ENCODE results near the gene PDE1C.
A peak's percentile ranks its signal among the peaks of the same experiment; 100 is the strongest.
"Not testable (repeated sequence)": the region's sequence is repeated elsewhere in the genome, so short reads cannot be mapped to it uniquely, and the experiment has no call there.

PDE1C gene

DNA sequence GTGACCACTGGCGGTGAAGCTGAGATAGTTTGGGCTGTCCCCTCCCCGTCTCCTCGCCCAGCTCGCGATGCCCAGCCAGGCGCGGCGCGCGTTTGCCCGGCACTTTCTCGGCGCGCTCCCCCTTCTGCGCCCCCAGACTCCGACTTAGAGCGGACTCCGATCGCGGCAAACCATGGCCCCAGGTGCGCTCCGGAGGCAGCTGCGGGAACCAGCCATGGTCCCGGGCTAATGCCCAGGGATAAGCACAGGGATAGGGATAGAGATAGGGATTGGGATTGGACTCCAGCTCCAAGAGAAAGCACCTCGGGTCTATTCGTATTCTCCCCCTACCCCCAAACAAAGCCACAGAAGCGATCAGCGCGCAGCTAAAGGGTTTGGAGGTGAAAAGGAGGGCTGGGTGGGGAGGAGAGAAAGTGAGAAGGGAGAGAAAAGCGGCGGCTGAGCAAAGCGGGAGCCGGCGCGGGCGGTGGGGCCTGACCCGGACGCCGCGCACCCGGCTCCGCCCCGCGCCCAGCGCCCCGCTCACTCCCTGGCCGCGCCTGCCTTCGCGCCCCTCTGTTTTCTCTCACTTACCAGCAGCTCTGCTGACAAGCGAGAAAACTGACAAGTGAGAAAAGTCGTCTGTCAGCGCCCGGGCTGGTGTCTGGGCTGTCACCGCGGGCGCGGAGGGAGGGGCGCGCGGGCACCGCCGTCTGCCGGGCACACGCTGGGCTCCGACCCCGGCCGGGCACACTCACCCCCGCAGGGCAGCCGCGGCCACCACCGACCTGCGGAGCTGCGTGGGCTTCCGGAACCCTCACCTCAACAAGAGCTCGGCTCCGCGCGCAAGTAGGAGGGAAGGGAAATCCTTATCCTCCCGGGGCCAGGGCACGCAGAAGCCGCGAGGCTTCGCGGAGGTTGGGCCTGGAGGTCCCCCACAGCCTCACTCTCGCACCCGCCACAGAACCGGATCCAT, at the start of gene PDE1C:
Gene PDE1C (minus strand): TSS at position 2 of the 955 bp plus-strand sequence.
- DNase-seq: no peak

DNA sequence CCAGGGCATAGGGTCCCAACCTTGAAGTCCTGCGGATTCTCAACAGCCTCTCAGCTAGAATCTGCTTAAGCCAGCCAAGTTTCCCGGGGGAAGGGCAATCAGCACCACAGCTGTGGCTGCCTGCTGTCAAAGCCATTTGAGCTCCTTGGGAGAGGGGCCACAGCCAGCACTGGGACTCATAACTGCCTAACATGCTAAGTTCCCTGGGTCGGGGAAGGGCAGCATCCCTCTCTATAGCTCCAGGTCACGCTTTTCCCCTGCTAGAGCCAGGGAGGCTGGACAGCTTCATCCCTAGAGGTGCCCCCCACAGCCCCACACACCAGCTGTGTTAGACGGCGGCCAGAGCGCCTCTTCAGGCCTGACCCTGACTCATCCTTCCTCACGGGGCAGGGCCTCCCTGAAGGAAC, 49.6 kb upstream of the PDE1C start:
- DNase-seq: no peak

DNA sequence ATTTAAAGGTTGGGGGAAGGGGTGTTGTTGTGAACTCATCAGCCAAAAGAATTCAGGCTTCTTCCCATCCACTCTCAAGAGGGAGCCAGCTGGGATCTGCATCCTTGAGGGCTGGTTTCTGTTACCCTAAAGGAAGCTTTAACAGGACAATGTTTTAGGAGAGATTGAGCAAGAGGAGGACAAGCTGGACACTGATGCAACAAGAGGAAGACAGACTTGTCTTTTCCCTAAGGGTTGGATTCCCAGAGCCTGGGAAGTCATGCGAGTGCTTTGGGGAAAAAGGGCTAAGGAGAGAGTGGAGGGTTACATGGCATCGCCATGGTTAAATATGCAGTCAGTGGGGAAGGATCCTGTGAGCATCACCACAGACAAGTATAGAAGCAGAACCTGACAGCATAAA, 47.6 kb upstream of the PDE1C start:
- no peak for DNase-seq

DNA sequence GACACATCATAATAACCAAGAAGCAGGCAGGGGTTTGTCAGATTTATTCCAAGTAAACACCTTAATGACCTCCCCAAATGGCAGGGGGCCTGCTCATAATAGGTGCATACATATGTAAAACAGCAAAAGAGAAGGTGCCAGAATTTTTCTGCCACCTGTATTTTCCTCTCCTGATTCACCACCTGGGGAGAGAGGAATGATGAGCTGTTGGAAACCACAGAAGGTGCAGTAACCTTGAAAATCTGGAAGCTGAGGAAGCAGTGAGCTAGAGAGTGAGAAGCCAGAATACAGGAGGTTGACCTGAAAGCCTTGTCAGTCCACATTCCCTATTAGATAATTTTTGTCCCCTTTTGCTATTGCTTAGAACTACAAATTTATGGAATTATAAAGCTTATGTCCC, 46.2 kb upstream of the PDE1C start:
- no peak for DNase-seq

DNA sequence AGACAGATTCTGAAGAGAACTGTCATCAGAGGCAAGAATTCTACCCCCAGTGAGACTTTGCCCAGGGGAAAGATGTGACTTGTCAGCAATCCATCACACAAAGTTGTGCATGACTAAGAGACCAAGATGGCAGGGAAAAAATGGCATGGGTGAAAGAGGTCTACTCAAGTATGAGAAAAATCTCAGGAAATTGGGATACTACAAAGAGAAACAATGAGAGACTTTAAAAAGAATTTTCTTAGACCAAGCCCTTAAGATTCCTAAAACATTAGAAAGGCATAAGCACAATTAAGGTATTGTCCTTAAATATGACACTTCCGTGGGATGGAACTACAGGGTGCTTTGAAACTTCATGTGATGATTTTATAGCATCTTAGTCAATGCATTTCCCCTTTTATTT, 45.6 kb upstream of the PDE1C start:
- DNase-seq: no peak

DNA sequence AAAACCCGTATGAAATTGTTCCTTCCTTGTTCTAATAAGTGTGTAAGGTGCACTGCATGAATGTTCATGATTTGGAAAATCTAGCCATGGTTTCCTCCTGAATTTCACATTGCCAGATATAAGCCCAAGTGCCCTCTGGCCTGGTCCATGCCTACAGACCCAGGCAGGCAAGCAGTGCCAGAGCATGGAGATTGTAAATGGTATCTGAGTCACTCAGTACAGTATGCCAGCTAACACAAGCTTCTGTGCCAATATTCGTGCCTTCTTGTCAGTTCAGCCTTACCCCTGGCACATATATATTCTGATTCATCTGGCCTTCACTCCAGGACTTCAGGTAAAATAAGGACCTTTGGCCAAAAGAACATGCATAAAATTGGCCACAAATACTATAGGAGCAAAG, 38.4 kb upstream of the PDE1C start:
- DNase-seq: no peak

DNA sequence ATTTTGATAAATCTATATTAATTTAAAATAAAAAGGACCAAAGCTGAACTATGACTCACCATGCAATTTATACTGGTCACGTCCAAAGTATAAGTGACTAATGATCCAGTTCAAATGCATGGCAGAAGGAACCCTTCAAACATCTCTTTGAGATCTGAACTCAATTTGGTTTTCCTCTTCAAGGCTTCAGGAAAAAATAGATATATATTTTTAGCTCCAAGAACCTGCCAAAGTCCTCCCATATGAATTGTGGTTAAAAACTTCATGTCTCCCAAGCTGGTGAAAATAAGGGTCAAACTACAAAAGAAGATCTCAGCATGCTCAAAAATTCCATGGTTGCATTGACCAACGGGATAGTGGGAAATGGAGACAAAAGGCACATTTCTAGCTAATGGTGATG, 34.6 kb upstream of the PDE1C start:
- no peak for DNase-seq

DNA sequence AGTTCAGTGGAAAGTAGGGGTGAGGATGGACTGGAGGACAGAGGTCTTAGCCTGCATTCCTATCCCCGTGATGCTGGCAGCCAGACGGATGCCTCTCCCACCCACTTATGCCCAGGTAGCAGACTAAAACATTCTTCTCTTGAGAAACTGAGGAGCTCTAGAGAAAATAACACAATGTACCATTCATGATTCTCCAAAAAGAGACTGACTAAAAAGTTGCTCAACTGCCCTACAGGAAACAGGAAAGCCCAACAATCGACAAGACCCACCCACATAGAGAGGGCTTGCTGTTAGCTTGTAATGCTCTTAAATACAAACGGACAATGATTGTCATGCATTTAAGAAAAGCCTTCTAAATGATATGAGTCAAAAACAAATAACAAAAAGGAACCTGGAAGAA, 33.2 kb upstream of the PDE1C start:
- DNase-seq: no peak

DNA sequence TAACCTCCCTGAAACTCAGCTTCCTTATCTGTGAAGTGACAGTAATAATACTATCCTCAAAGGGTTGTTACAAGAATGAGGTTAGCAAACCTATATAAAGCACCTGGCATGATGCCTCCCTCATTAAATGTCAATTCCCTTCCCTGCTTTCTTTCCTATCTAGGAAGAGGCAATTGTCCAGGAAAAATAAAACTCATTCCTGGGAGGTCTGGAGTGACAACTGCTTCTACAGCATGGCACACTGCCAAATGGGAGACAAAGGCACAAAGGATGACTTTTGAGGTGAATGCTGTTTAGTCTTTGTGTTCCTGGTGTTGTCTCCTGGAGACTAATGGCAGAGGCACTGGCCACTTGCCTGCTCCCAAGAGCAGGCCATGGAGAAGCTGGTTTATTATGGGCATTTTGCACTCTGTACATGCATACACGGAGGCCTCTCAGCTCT, 32.2 kb upstream of the PDE1C start:
- DNase-seq: no peak

DNA sequence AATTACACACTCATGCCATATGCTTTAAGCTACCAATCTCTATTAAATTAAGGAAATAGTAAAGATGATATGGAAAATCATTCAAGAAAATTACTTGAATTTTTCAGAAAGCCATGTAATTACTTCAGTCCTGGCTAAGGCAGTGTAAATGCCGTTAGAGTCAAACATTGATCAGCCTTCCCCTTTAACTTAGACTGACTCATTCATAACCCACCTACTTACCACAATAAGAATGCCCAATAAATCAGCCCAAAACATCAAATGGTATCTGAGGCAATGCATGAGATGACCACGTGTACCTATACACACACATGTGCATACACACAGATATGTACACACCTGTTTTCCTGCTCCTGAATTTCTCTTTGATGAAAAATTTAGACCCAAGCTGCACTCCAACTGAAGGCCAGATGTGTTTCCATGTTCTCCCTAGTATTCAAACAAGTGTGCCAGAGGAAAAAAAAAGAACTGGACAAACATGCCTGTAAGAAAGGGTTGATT, 30.2 kb upstream of the PDE1C start:
- no peak for DNase-seq

DNA sequence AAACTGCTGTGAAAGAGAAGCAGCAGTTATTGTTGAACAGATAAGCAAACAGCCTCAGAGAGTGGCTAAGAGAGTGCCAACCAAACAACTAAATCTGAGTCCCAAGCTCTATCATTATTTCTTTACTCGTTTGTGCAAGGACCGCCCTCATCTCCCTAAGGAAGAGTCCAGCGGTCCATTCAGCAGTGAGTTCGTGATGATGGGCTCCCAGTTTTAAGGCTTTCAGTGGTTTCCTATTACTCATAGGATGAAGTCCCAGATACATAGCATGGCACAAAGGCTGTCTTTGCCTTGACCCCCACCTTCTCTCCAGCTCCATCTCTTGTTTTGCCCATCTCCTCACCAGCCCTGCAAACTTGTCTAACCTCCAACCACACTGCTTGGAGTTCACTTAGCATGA, 24.3 kb upstream of the PDE1C start:
- DNase-seq: no peak

DNA sequence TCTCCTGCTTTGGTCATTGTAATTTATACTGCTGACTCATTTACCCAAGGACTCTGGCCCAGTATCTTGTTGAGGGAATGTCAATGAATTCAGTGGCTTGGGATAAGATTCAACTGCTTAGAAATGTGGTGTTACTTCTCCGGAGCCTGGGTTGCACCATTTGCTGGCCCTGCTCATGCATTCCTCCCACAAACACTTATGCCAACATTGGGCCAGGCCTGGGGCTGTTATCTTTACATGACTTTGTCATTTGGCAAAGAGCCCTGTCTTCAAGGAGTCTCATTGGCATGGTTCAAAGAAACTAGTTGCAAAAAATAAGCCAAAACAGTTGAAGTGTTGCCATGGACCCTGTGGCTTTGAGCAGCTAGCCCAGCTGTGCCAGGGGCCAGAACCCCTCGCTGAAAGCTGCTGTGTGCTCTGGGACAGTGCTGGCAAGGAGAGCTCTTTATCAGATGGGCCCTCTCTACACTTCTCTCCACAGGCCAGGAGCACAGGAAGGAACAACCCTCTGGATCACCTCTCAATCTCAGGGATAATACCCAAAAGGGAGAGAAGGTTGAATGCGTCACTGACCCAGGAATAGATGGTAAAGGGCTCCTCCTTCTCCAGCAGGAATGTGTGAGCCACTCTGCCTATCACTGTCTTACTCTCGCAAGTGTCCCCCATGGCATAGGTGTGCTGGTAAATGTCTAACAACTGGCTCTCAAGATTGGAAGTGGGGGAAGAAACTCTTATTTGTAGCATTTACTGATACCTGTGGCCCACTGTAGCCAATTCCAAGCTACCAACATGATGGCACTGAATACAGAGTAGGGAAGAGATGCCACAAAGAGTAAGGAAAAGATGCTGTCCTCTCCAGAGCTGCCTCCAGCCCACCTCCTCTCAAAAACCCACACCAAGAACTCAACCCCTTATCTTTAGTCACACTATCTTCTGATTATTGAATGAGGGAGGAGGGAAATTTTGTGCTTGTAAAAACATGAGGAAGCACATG, 23.5 kb upstream of the PDE1C start:
- no peak for DNase-seq

DNA sequence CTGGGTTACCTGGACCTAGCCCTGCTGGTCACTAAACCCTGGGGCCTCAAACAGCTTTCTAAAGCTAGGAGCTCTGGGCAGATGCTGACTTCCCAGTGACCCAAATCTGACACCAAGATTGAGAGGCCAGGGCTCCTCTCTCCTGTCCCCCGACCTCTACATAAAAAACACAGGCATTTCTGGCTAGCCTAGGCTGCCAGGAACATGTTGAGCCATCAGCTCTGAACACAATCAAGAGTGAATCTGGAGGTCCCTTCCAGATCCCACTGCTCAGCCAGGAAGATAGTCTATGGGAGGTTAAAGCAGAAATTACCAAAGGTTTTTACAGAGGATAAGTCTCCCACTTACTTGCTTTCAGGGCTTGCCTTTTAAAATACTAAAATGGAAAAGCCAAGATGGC, 22.1 kb upstream of the PDE1C start:
- no peak for DNase-seq

DNA sequence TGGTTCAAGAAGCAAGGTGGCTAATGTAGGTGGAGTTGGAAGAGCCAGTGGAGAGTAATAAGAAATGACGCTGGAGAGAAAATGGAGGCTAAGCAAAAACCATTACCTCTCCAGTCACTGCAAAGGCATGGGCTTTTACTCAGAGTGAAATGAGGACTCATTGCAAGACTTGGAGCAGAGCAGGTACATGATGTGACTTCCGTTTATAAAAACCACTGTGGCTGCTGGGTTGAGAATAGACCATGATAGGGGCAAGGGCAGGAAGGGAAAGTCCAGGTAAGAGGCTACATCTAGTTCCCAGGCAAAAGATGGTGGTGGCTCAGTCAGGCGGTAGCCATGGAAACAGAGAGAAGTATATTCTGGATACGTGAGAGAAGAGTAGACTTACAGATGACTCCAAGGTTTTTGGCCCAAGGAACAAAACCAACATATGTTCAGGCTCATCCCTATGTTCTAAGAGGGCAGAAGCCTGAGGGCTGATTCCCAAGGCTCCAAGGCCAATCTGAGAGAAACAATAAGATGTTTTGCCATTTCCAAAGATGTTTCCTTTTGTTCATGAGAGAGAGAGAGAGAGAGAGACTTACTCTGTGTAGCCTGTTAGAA, 21.5 kb upstream of the PDE1C start:
- no peak for DNase-seq

DNA sequence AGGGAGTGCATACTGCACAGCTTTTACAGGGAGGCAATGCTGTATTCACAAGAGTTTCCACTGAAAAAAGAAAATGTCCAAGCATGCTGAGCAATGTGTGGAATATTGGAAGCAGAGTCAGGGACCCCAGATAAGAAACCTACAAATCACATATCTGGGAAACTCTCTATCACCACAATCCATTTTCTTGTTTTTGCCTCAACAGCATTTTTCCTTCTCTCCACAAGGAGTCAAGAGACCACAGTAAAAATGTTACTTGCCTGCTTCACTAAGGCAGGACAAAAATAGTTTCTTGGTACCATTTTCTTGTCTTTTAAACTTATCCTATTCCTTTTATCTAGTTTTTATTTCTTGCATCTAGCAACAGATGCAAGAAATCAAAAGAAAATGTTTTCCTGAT, 19.5 kb upstream of the PDE1C start:
- no peak for DNase-seq

DNA sequence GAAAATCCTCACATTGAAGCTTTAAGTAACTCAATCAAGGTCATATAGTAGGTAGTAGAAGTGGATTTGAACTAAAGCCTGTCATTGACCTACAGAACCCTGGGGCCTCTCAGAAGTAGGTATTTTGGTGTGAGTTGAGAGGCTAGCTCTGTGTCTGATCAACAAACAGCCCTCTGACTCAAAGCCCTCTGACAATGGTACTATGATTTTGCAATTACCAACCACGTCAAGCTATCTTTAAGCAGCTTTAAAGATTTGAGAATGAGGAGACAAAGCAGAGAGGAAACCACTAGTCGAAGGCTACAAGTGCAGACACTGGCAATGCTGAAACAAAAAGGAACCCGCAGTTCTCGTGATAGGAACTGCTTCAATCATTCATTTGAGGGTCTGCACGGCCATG, 19.0 kb upstream of the PDE1C start:
- DNase-seq: no peak

DNA sequence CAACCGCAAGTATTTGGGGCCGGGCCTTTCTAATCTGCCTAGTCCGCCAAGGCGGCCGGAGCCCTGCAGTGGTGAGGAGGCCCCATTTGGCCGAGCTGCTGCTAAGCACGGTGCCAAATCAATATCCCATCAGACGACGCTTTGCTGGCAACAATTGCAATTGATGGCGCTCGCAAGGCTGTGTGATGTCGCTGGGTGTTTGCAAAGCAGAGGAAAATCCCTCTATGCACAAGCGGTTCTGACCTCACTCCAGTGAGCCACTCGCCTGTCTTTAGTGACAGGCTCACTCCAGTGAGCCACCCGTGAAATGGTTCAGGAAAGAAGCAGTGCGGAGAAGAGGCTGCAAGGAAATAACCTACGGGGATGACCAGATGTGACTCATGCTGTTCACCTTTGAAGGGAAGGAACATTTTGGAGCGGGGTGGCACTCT, 18.3 kb upstream of the PDE1C start:
- DNase-seq: no peak

DNA sequence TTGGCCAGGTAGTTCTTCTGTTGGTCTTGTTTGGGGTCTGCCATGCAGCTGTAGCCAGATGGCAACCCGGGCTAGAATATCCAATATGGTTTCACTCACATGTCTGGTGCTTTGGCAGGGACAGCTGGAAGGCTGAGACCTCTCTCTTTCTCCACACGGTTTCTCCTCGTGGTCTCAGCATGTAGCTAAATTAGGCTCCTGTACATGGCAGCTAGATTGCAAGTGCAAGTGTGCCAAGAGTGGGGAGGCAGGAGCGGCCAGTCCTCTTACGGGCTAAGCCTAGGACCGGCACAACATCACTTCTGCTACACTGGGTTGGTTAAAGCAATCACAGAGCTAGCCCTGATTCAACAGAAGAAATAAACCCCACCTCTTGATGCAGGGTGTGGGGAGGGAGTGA, 9.3 kb upstream of the PDE1C start:
- no peak for DNase-seq

DNA sequence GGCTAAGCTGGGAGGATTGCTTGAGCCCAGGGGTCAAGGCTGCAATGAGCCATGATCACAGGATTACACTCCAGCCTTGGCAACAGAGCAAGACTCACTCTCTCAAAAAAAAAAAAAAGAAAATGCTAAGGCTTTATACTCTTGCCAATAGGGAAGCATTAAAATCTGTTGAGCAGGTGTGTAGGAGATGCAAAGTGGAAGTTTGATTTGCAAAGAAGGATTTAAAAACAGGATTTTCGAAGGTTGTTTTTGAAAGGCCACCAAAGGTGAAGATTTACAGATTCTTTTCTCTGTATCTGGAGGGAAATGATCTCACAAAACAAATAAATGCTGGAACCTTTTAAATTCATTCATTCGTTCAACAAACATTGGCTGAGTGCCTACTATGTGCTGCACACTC, 8.6 kb upstream of the PDE1C start:
- peak in 1 of 2 experiments; percentile 21 for DNase-seq

DNA sequence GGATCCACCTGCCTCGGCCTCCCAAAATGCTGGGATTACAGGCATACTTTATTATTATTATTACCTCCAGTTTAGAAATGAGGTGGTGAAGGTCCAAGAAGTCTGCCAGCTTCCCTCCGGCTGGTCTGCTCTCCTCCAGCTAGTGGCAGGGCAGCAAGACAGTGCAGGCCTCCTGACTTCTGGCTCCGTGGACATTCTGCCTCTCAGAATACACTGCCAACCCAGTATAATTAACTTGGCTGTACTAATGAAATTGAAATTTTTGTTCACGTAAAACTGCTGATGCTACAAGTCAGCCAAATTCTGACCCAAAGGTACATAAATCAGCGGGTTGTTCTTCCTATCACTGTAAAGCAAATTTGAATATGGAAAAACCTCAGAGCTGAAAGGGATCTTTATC, 7.6 kb upstream of the PDE1C start:
- peak; percentile 36 to 50 for DNase-seq

DNA sequence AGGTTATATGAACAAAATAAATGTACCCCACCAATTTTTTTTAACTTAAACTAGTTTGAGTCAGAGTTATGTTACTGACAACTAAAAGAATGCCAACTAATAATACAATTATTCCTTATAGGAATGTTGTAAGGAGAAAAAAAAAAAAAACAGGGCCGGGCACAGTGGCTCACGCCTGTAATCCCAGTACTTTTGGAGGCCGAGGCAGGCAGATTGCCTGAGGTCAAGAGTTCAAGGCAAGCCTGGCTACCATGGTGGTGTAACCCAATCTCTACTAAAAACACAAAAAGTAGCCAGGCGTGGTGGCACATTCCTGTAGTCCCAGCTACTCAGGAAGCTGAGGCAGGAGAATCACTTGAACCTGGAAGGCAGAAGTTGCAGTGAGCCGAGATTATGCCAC, 6.6 kb upstream of the PDE1C start:
- not testable (repeated sequence) for DNase-seq

DNA sequence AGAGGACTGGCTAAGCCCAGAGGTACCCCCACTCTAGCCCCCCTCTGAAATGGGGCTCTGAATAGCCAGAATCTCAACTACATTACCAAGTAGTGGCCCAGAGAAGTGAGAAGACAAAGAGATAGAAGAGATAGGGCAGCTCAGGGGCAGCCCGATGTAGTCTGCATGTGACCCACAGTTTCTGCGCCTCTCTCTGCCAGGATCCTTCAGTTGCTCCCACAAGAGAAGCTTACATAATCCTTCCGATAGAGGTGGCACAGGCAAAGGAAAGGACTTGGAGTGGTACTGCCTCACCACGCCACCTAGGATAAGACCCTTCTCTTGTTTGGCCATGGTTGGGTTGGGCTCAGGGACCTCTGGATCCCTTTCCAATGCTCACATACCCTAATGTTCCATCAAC, 5.4 kb upstream of the PDE1C start:
- no peak for DNase-seq
